Calu3 (cell line): ENCODE data around the gene RPTOR. TPM values are rescaled to one million over a fixed set of nuclear protein-coding genes. Genes with fewer than 3 reads are reported as not detected.

Experiments
- BruUV-seq: library from RNA; stranded (reverse); fragments of 400-500 nt; replicated peaks from 2 replicates; lab custom pipeline; 2021; lab: Mats Ljungman, UMichigan
- CTCF ChIA-PET: fragments of 300-600 bp; sonication (Branson Sonifier 250); formaldehyde crosslinking; loops from one replicate; lab custom pipeline; 2022; ENCODE audit warnings: antibody characterized with exemption; lab: Charles Lee
- DNase-seq: peaks from one replicate; pipeline ENCODE4 v3.0.0; 2022
- H3K27ac Mint-ChIP-seq: one replicate; pipeline ENCODE4 v1.8.0; 2022; ENCODE audit warnings: mixed read lengths; ENCODE audit not compliant: unreplicated experiment
- H3K27me3 Mint-ChIP-seq: one replicate; pipeline ENCODE4 v1.8.0; 2022; ENCODE audit warnings: mixed read lengths; ENCODE audit not compliant: unreplicated experiment
- H3K36me3 Mint-ChIP-seq: one replicate; pipeline ENCODE4 v1.8.0; 2022; ENCODE audit warnings: mild to moderate bottlenecking, moderate library complexity, mixed read lengths; ENCODE audit not compliant: insufficient read depth, unreplicated experiment
- H3K4me1 Mint-ChIP-seq: one replicate; pipeline ENCODE4 v1.8.0; 2022; ENCODE audit warnings: mild to moderate bottlenecking, low read depth, mixed read lengths; ENCODE audit not compliant: unreplicated experiment
- H3K4me3 Mint-ChIP-seq: one replicate; pipeline ENCODE4 v1.8.0; 2022; ENCODE audit warnings: mild to moderate bottlenecking, low read depth, moderate library complexity, mixed read lengths; ENCODE audit not compliant: unreplicated experiment
- H3K9me3 Mint-ChIP-seq: one replicate; pipeline ENCODE4 v1.8.0; 2022; ENCODE audit warnings: low read depth, mixed read lengths; ENCODE audit not compliant: unreplicated experiment
- intact Hi-C: fragments of 100-400 bp; cut with micrococcal nuclease; formaldehyde crosslinking; loops from one replicate; pipeline ENCODE4 v1.10.0; 2022; ENCODE audit not compliant: unreplicated experiment
- total RNA-seq: library from RNA; stranded (reverse); gene quantifications from 2 replicates; pipeline ENCODE4 v1.2.3, GENCODE V29; 2022
- TF ChIP-seq, protein P1 (sequence below): fragments of 200-600 bp; IDR thresholded peaks from one replicate; pipeline ENCODE4 v1.8.0; 2022; ENCODE audit warnings: antibody characterized with exemption; ENCODE audit not compliant: unreplicated experiment

Gene RPTOR
- total RNA-seq, 1 experiment from 2014 or later: 41.8 TPM

- Mint-ChIP-seq H3K27me3 (no peaks in the 10 kb centered on the region), H3K4me3 (no peak overlapping the region), H3K9me3 (no peaks in the 10 kb centered on the region), H3K27ac (no peak overlapping the region), H3K36me3 (peaks cover 18% of the 10 kb centered on the region), H3K4me1 (no peaks in the 10 kb centered on the region)
- TF ChIP-seq, protein P1, sequence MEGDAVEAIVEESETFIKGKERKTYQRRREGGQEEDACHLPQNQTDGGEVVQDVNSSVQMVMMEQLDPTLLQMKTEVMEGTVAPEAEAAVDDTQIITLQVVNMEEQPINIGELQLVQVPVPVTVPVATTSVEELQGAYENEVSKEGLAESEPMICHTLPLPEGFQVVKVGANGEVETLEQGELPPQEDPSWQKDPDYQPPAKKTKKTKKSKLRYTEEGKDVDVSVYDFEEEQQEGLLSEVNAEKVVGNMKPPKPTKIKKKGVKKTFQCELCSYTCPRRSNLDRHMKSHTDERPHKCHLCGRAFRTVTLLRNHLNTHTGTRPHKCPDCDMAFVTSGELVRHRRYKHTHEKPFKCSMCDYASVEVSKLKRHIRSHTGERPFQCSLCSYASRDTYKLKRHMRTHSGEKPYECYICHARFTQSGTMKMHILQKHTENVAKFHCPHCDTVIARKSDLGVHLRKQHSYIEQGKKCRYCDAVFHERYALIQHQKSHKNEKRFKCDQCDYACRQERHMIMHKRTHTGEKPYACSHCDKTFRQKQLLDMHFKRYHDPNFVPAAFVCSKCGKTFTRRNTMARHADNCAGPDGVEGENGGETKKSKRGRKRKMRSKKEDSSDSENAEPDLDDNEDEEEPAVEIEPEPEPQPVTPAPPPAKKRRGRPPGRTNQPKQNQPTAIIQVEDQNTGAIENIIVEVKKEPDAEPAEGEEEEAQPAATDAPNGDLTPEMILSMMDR: no peak
- CTCF ChIA-PET: no interaction called here
- DNase-seq: no peak
- BruUV-seq: no TSS peak
- intact Hi-C loops: no loop called here
Measured at GRCh38 chr17:80945736-80946135, 401.1 kb downstream of the RPTOR start.

DNA sequence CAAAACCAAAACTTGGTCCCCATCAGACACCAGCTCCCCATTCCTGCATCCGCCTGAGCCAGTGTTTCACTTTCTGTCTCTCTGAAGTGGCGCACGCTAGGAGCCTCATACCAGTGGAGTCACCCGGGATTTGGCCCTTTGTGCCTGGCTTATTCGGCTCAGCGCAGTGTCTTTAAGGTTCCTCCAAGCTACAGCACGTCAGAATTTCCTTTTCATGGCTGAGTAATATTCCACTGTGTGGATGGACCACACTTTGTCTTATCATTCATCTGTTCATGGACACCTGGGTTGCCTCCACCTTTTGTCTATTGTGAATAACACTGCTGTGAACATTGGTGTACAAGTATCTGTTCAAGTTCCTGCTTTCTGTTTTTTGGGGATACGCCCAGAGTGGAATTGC lies 401.8 kb downstream of the RPTOR start:
- Mint-ChIP-seq H3K36me3 (peaks cover 18% of the 10 kb centered on the region), H3K9me3 (no peaks in the 10 kb centered on the region), H3K27me3 (no peaks in the 10 kb centered on the region), H3K4me1 (no peaks in the 10 kb centered on the region), H3K27ac (no peak overlapping the region), H3K4me3 (no peak overlapping the region)
- intact Hi-C loops: no loop called here
- TF ChIP-seq, protein P1: no peak
- CTCF ChIA-PET: no interaction called here
- no peak for DNase-seq
- no TSS peak for BruUV-seq

- no peak overlapping the region for H3K27ac Mint-ChIP-seq
- DNase-seq: no peak
- H3K9me3 Mint-ChIP-seq: no peaks in the 10 kb centered on the region
- no peaks in the 10 kb centered on the region for H3K27me3 Mint-ChIP-seq
- H3K4me1 Mint-ChIP-seq: no peaks in the 10 kb centered on the region
- peaks cover 18% of the 10 kb centered on the region for H3K36me3 Mint-ChIP-seq
- intact Hi-C loops: no loop called here
- H3K4me3 Mint-ChIP-seq: no peak overlapping the region
- CTCF ChIA-PET: no interaction called here
- TF ChIP-seq, protein P1: no peak
- no TSS peak for BruUV-seq
Measured at GRCh38 chr17:80947200-80947940, 402.7 kb downstream of the RPTOR start.

- BruUV-seq: no TSS peak
- TF ChIP-seq, protein P1: no peak
- H3K9me3 Mint-ChIP-seq: no peaks in the 10 kb centered on the region
- H3K4me1 Mint-ChIP-seq: no peaks in the 10 kb centered on the region
- no peak overlapping the region for H3K27ac Mint-ChIP-seq
- no peaks in the 10 kb centered on the region for H3K27me3 Mint-ChIP-seq
- no peak overlapping the region for H3K4me3 Mint-ChIP-seq
- H3K36me3 Mint-ChIP-seq: peaks cover 18% of the 10 kb centered on the region
- CTCF ChIA-PET: no interaction called here
- no peak for DNase-seq
- intact Hi-C loops: no loop called here
Measured at GRCh38 chr17:80948019-80948975, 403.7 kb downstream of the RPTOR start.
